GM18508 (cell line): ENCODE results near the gene CFD.

Experiments used
- ATAC-seq: cut with Tn5 transposase; IDR thresholded peaks from one replicate; pipeline ENCODE4 v1.9.1; 2021; ENCODE audit warnings: moderate number of reproducible peaks; ENCODE audit not compliant: insufficient read depth, unreplicated experiment

Gene CFD

GRCh38 chr19:901216-902092 is 42.0 kb downstream of the CFD start:
- no peak for ATAC-seq

GRCh38 chr19:902093-902370 is 42.6 kb downstream of the CFD start:
- ATAC-seq, result no peak

- no peak for ATAC-seq
Observed at GRCh38 chr19:902446-903226, 43.2 kb downstream of the CFD start.

- ATAC-seq, result no peak
Observed at GRCh38 chr19:903266-903797, 43.9 kb downstream of the CFD start.

GRCh38 chr19:904545-904944 is 45.1 kb downstream of the CFD start:
- ATAC-seq, result no peak

- ATAC-seq, result no peak
Observed at GRCh38 chr19:906480-906879, 47.0 kb downstream of the CFD start.

- no peak for ATAC-seq
Observed at GRCh38 chr19:907183-907853, 47.9 kb downstream of the CFD start.

GRCh38 chr19:911197-912033 is 52.0 kb downstream of the CFD start:
- ATAC-seq, result no peak

GRCh38 chr19:912181-913079 is 53.0 kb downstream of the CFD start:
- ATAC-seq, result no peak
